Measurements from ENCODE around the gene HMCN2.

The HMCN2 gene

DNA sequence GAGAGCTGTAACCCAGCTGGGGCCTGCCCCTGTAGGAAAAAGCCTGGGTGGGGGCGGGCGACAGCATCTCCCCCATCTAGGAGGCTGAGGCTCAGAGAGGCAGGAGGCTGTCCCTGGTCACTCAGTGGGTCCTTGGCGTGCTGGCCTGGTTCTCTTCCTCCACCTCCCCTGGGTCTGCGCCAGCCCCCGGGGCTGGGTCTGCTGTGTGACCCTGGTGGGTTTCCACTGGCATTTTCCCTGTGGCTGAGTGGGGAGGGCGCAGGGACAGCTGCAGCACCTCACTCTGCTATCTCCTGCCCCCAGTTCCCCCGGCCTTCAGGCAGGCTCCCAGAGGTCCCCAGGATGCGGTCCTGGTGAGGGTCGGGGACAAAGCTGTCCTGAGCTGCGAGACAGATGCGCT is 119.7 kb downstream of the HMCN2 start:
- no peak overlapping the region for H3K4me3 ChIP-seq (ENCODE audit: low read length, poor library complexity, severe bottlenecking)
- H3K9me2 ChIP-seq (replicated peaks; ENCODE audit: low read depth, low read length): no peaks in the 10 kb centered on the region
- H3K4me1 ChIP-seq (ENCODE audit: insufficient read depth, low read length, poor library complexity, severe bottlenecking): no peaks in the 10 kb centered on the region
- TF ChIP-seq EZH2phosphoT487 (IDR thresholded peaks at IDR 0.05; ENCODE audit: borderline replicate concordance): no peak
- TF ChIP-seq, protein P1, sequence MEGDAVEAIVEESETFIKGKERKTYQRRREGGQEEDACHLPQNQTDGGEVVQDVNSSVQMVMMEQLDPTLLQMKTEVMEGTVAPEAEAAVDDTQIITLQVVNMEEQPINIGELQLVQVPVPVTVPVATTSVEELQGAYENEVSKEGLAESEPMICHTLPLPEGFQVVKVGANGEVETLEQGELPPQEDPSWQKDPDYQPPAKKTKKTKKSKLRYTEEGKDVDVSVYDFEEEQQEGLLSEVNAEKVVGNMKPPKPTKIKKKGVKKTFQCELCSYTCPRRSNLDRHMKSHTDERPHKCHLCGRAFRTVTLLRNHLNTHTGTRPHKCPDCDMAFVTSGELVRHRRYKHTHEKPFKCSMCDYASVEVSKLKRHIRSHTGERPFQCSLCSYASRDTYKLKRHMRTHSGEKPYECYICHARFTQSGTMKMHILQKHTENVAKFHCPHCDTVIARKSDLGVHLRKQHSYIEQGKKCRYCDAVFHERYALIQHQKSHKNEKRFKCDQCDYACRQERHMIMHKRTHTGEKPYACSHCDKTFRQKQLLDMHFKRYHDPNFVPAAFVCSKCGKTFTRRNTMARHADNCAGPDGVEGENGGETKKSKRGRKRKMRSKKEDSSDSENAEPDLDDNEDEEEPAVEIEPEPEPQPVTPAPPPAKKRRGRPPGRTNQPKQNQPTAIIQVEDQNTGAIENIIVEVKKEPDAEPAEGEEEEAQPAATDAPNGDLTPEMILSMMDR (conservative IDR thresholded peaks at IDR 0.05; ENCODE audit: low read length): no peak
- H3K9me3 ChIP-seq (ENCODE audit: insufficient read depth, low read depth, low read length): no peaks in the 10 kb centered on the region
- no peaks in the 10 kb centered on the region for H3K27me3 ChIP-seq (ENCODE audit: insufficient read depth, low read length, poor library complexity, severe bottlenecking)
- H3K4me2 ChIP-seq (ENCODE audit: low read depth, low read length, poor library complexity, severe bottlenecking): no peak overlapping the region
- H2AFZ ChIP-seq (ENCODE audit: low read length): no peak overlapping the region
- no peaks in the 10 kb centered on the region for H3K36me3 ChIP-seq (ENCODE audit: insufficient read depth, low read length)
- no peaks in the 10 kb centered on the region for H4K20me1 ChIP-seq (ENCODE audit: insufficient read depth, low read length, poor library complexity, severe bottlenecking)
- no peak overlapping the region for H3K9ac ChIP-seq (ENCODE audit: low read depth, low read length, poor library complexity, severe bottlenecking)
- no peaks in the 10 kb centered on the region for H3K79me2 ChIP-seq (ENCODE audit: insufficient read depth, low read length)
- H3F3A ChIP-seq (ENCODE audit: low read depth): no peaks in the 10 kb centered on the region

DNA sequence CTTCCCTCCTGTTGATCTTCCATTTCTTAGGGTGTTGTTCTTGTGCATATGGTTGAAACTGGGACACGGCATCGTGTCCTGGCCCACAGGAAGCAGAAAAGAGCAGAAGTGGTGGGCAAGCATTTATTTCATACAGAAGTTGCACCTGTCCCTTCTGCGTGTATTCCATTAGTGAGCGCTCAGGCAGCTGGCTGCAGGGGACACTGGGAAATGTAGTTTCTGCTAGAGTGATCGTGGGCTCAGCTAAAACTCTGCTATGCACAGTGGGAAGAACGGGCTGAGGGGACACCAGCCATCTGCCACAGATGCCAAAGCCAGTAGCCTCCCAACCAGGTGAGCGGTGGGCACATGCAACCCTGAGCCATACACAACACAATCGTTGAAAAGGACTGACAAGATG is 121.8 kb downstream of the HMCN2 start:
- no peaks in the 10 kb centered on the region for H3K4me1 ChIP-seq (ENCODE audit: insufficient read depth, low read length, poor library complexity, severe bottlenecking)
- H4K20me1 ChIP-seq (ENCODE audit: insufficient read depth, low read length, poor library complexity, severe bottlenecking): no peaks in the 10 kb centered on the region
- H3K79me2 ChIP-seq (ENCODE audit: insufficient read depth, low read length): no peaks in the 10 kb centered on the region
- no peaks in the 10 kb centered on the region for H3F3A ChIP-seq (ENCODE audit: low read depth)
- H3K27me3 ChIP-seq (ENCODE audit: insufficient read depth, low read length, poor library complexity, severe bottlenecking): no peaks in the 10 kb centered on the region
- no peaks in the 10 kb centered on the region for H3K36me3 ChIP-seq (ENCODE audit: insufficient read depth, low read length)
- TF ChIP-seq EZH2phosphoT487 (IDR thresholded peaks at IDR 0.05; ENCODE audit: borderline replicate concordance): no peak
- TF ChIP-seq, protein P1 (conservative IDR thresholded peaks at IDR 0.05; ENCODE audit: low read length): no peak
- H2AFZ ChIP-seq (ENCODE audit: low read length): no peak overlapping the region
- no peak overlapping the region for H3K4me2 ChIP-seq (ENCODE audit: low read depth, low read length, poor library complexity, severe bottlenecking)
- H3K4me3 ChIP-seq (ENCODE audit: low read length, poor library complexity, severe bottlenecking): no peak overlapping the region
- H3K9me2 ChIP-seq (replicated peaks; ENCODE audit: low read depth, low read length): no peaks in the 10 kb centered on the region
- H3K9ac ChIP-seq (ENCODE audit: low read depth, low read length, poor library complexity, severe bottlenecking): no peak overlapping the region
- H3K9me3 ChIP-seq (ENCODE audit: insufficient read depth, low read depth, low read length): no peaks in the 10 kb centered on the region

DNA sequence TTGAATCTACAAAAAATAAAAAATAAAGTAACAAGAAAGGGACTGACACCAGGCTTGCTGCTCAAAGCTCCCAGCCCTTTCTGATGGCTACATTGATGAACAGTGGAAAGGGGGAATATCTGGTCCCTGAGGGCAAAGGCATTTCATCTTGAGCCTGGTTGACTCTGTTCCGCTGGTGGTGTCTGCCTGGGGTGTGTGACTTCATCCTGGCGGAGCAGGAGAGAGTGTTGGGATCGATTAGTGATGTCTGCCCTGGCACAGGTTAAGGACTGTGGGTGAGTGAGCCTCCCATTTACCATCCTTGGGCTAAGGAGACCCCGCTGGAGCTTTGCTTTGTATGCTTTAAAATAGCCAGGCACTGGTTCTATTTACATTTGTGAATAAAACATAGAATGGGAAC is 122.3 kb downstream of the HMCN2 start:
- Histone ChIP-seq H3K27me3 (ENCODE audit: insufficient read depth, low read length, poor library complexity, severe bottlenecking) (no peaks in the 10 kb centered on the region), H4K20me1 (ENCODE audit: insufficient read depth, low read length, poor library complexity, severe bottlenecking) (no peaks in the 10 kb centered on the region), H3F3A (ENCODE audit: low read depth) (no peaks in the 10 kb centered on the region), H3K4me2 (ENCODE audit: low read depth, low read length, poor library complexity, severe bottlenecking) (no peak overlapping the region), H3K36me3 (ENCODE audit: insufficient read depth, low read length) (no peaks in the 10 kb centered on the region), H3K9me3 (ENCODE audit: insufficient read depth, low read depth, low read length) (no peaks in the 10 kb centered on the region), H3K4me3 (ENCODE audit: low read length, poor library complexity, severe bottlenecking) (no peak overlapping the region), H3K9me2 (replicated peaks; ENCODE audit: low read depth, low read length) (no peaks in the 10 kb centered on the region), H2AFZ (ENCODE audit: low read length) (no peak overlapping the region), H3K4me1 (ENCODE audit: insufficient read depth, low read length, poor library complexity, severe bottlenecking) (no peaks in the 10 kb centered on the region), H3K9ac (ENCODE audit: low read depth, low read length, poor library complexity, severe bottlenecking) (no peak overlapping the region), H3K79me2 (ENCODE audit: insufficient read depth, low read length) (no peaks in the 10 kb centered on the region)
- TF ChIP-seq, protein P1 (conservative IDR thresholded peaks at IDR 0.05; ENCODE audit: low read length): no peak
- no peak for TF ChIP-seq EZH2phosphoT487 (IDR thresholded peaks at IDR 0.05; ENCODE audit: borderline replicate concordance)
